ENCODE measurements around the gene POP7. TPM values are rescaled to one million over a fixed set of nuclear protein-coding genes. Genes with fewer than 3 reads are reported as not detected.

POP7 gene
- total RNA-seq, 1 experiment from 2014 or later = 151 TPM

DNA sequence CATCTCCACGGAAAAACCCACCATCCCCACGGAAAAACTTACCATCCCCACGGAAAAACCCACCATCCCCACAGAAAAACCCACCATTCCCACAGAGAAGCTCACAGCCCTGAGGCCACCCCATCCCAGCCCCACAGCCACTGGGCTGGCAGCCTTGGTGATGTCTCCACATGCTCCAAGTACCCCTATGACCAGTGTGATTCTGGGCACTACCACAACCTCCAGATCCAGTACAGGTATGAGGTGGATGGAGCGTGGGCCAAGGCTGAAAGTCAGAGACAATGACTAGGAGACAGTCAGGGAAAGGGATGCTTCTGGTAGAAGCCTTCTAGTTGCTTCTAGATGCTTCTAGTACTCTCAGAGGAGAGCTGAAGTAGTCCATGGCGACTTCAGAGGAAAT is 47.1 kb downstream of the POP7 start:
- no peak for DNase-seq
- Histone ChIP-seq H4K20me1 (ENCODE audit: low read length) (no peaks in the 10 kb centered on the region), H3K36me3 (ENCODE audit: low read depth, low read length) (no peaks in the 10 kb centered on the region), H3K79me2 (ENCODE audit: low read length) (no peaks in the 10 kb centered on the region), H3K4me1 (ENCODE audit: insufficient read depth, low read length) (no peaks in the 10 kb centered on the region), H3K9me3 (ENCODE audit: low read length) (no peaks in the 10 kb centered on the region), H3K9me2 (replicated peaks; ENCODE audit: low read length) (no peaks in the 10 kb centered on the region), H3K9ac (ENCODE audit: low read length) (no peak overlapping the region), H3K4me2 (ENCODE audit: low read length) (no peak overlapping the region), H3K4me3 (ENCODE audit: low read length) (no peak overlapping the region), H2AFZ (ENCODE audit: low read length) (no peak overlapping the region), H3K27me3 (ENCODE audit: low read length) (peaks cover 6% of the 10 kb centered on the region; the same call in 1 of the 2 replicates), H3F3A (ENCODE audit: low read length, unreplicated experiment) (no peaks in the 10 kb centered on the region), H3K27ac (ENCODE audit: low read length) (no peak overlapping the region)
- CTCF ChIA-PET = no interaction called here
- ATAC-seq = no peak
- intact Hi-C loops (cut with micrococcal nuclease) = no loop called here
- POLR2A ChIA-PET (ENCODE audit: unreplicated experiment) = no interaction called here
- no TSS peak for BruUV-seq (replicated peaks)
- TF ChIP-seq, protein P1, sequence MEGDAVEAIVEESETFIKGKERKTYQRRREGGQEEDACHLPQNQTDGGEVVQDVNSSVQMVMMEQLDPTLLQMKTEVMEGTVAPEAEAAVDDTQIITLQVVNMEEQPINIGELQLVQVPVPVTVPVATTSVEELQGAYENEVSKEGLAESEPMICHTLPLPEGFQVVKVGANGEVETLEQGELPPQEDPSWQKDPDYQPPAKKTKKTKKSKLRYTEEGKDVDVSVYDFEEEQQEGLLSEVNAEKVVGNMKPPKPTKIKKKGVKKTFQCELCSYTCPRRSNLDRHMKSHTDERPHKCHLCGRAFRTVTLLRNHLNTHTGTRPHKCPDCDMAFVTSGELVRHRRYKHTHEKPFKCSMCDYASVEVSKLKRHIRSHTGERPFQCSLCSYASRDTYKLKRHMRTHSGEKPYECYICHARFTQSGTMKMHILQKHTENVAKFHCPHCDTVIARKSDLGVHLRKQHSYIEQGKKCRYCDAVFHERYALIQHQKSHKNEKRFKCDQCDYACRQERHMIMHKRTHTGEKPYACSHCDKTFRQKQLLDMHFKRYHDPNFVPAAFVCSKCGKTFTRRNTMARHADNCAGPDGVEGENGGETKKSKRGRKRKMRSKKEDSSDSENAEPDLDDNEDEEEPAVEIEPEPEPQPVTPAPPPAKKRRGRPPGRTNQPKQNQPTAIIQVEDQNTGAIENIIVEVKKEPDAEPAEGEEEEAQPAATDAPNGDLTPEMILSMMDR (conservative IDR thresholded peaks at IDR 0.05; ENCODE audit: low read depth, low read length) = no peak
- TF ChIP-seq EZH2phosphoT487 (IDR thresholded peaks at IDR 0.05; ENCODE audit: borderline replicate concordance, low read length) (no peak), EZH2 (IDR thresholded peaks at IDR 0.05; ENCODE audit: low read length, unreplicated experiment) (no peak)

DNA sequence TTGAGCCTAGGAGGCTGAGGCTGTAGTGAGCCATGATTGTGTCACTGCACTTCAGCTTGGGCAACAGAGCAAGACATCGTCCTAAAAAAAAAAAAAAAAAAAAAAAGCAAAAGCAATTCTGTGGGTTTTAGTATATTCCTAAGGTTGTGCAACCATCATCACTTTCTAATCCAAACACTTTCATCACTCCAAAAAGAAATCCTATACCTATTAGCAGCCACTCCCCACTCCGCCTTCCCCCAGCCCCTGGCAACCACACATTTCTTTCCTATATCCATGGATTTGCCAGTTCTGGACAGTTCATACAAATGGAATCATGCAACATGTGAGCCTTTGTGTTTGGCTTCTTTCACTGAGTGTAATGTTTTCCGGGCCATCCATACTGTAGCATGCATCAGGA is 47.8 kb downstream of the POP7 start:
- H3K9me2 ChIP-seq (replicated peaks; ENCODE audit: low read length) = no peaks in the 10 kb centered on the region
- no peak overlapping the region for H3K4me2 ChIP-seq (ENCODE audit: low read length)
- intact Hi-C loops (cut with micrococcal nuclease) = no loop called here
- H4K20me1 ChIP-seq (ENCODE audit: low read length) = no peaks in the 10 kb centered on the region
- no peak for DNase-seq
- BruUV-seq (replicated peaks) = no TSS peak
- no peaks in the 10 kb centered on the region for H3K79me2 ChIP-seq (ENCODE audit: low read length)
- no peaks in the 10 kb centered on the region for H3K9me3 ChIP-seq (ENCODE audit: low read length)
- H3F3A ChIP-seq (ENCODE audit: low read length, unreplicated experiment) = no peaks in the 10 kb centered on the region
- TF ChIP-seq, protein P1 (conservative IDR thresholded peaks at IDR 0.05; ENCODE audit: low read depth, low read length) = no peak
- TF ChIP-seq EZH2 (IDR thresholded peaks at IDR 0.05; ENCODE audit: low read length, unreplicated experiment) (no peak), EZH2phosphoT487 (IDR thresholded peaks at IDR 0.05; ENCODE audit: borderline replicate concordance, low read length) (no peak)
- H3K9ac ChIP-seq (ENCODE audit: low read length) = no peak overlapping the region
- no peak overlapping the region for H3K27ac ChIP-seq (ENCODE audit: low read length)
- CTCF ChIA-PET = interaction anchor here (0.5 kb wide), 1 partner anchor 167 kb away, joined by 3 read pairs; the partner anchor contains the start of gene FBXO24
- no peak for ATAC-seq
- POLR2A ChIA-PET (ENCODE audit: unreplicated experiment) = no interaction called here
- H3K27me3 ChIP-seq (ENCODE audit: low read length) = peaks cover 6% of the 10 kb centered on the region; the same call in 1 of the 2 replicates
- no peaks in the 10 kb centered on the region for H3K4me1 ChIP-seq (ENCODE audit: insufficient read depth, low read length)
- H2AFZ ChIP-seq (ENCODE audit: low read length) = no peak overlapping the region
- no peak overlapping the region for H3K4me3 ChIP-seq (ENCODE audit: low read length)
- no peaks in the 10 kb centered on the region for H3K36me3 ChIP-seq (ENCODE audit: low read depth, low read length)

Other genes starting within 250 kb of the POP7 start
- 0.11 and 2.5 TPM in 2 replicates for gene SPACDR, start 241.9 kb upstream of the POP7 start, total RNA-seq (2014; rRNA removed)
- 57.1 and 66.1 TPM in 2 replicates for gene TSC22D4, start 226.9 kb upstream of the POP7 start, total RNA-seq (2014; rRNA removed)
- 1.2 and 1.9 TPM in 2 replicates for gene NYAP1, start 222.2 kb upstream of the POP7 start, total RNA-seq (2014; rRNA removed)
- gene AGFG2, start 166.9 kb upstream of the POP7 start, total RNA-seq (2014; rRNA removed) = 16.9 and 18.2 TPM in 2 replicates
- 0.22 and 0.52 TPM in 2 replicates for gene SAP25, start 132.2 kb upstream of the POP7 start, total RNA-seq (2014; rRNA removed)
- gene LRCH4, start 120.0 kb upstream of the POP7 start, total RNA-seq (2014; rRNA removed) = 15.6 and 28.7 TPM in 2 replicates
- 0.40 TPM in 1 of 2 replicates, not detected in the other for gene FBXO24, start 119.8 kb upstream of the POP7 start, total RNA-seq (2014; rRNA removed)
- gene PCOLCE, start 103.8 kb upstream of the POP7 start, total RNA-seq (2014; rRNA removed) = 8.6 and 16.3 TPM in 2 replicates
- gene MOSPD3, start 93.6 kb upstream of the POP7 start, total RNA-seq (2014; rRNA removed) = 9.4 and 19.4 TPM in 2 replicates
- gene TFR2, start 64.6 kb upstream of the POP7 start, total RNA-seq (2014; rRNA removed) = not detected in 2 replicates
- gene ACTL6B, start 49.7 kb upstream of the POP7 start, total RNA-seq (2014; rRNA removed) = not detected in 2 replicates
- gene GNB2, start 32.4 kb upstream of the POP7 start, total RNA-seq (2014; rRNA removed) = 164 and 227 TPM in 2 replicates
- gene GIGYF1, start 11.9 kb upstream of the POP7 start, total RNA-seq (2014; rRNA removed) = 25.9 and 26.6 TPM in 2 replicates
- gene EPO, start 14.3 kb downstream of the POP7 start, total RNA-seq (2014; rRNA removed) = not detected in 2 replicates
- gene ZAN, start 27.5 kb downstream of the POP7 start, total RNA-seq (2014; rRNA removed) = not detected in 2 replicates
- gene EPHB4, start 121.4 kb downstream of the POP7 start, total RNA-seq (2014; rRNA removed) = 104 and 150 TPM in 2 replicates
- gene SLC12A9, start 146.6 kb downstream of the POP7 start, total RNA-seq (2014; rRNA removed) = 25.9 and 31.2 TPM in 2 replicates
- 11.3 and 14.6 TPM in 2 replicates for gene TRIP6, start 161.3 kb downstream of the POP7 start, total RNA-seq (2014; rRNA removed)
- gene SRRT, start 169.0 kb downstream of the POP7 start, total RNA-seq (2014; rRNA removed) = 177 and 268 TPM in 2 replicates
- gene UFSP1, start 183.6 kb downstream of the POP7 start, total RNA-seq (2014; rRNA removed) = 10.5 and 14.6 TPM in 2 replicates
- 0.40 and 1.3 TPM in 2 replicates for gene ACHE, start 189.8 kb downstream of the POP7 start, total RNA-seq (2014; rRNA removed)
- gene MUC3A, start 243.4 kb downstream of the POP7 start, total RNA-seq (2014; rRNA removed) = 0.11 and 0.46 TPM in 2 replicates